HEK293 (cell line): Measurements from ENCODE around the gene HACD3.

Experiments
- KLF9 ChIP-seq: fragments of 450-650 bp; formaldehyde crosslinking; IDR thresholded peaks from 2 replicates; pipeline ENCODE4 v1.5.1; 2016; ENCODE audit warnings: missing biosample characterization, missing genetic modification characterization, low read depth
- MZF1 ChIP-seq: fragments of 450-650 bp; formaldehyde crosslinking; IDR thresholded peaks from 2 replicates; pipeline ENCODE4 v1.5.1; 2017; ENCODE audit warnings: missing biosample characterization, missing genetic modification characterization, borderline replicate concordance
- SCRT1 ChIP-seq: fragments of 450-650 bp; formaldehyde crosslinking; IDR thresholded peaks from 2 replicates; pipeline ENCODE4 v1.5.1; 2016; ENCODE audit warnings: missing biosample characterization, missing genetic modification characterization, borderline replicate concordance
- SCRT2 ChIP-seq: fragments of 450-650 bp; formaldehyde crosslinking; IDR thresholded peaks from 2 replicates; pipeline ENCODE4 v1.5.1; 2016; ENCODE audit warnings: missing biosample characterization, missing genetic modification characterization
- SP2 ChIP-seq: fragments of 450-650 bp; formaldehyde crosslinking; IDR thresholded peaks from 2 replicates; pipeline ENCODE4 v1.5.1; 2016; ENCODE audit warnings: missing biosample characterization, missing genetic modification characterization
- ZBTB20 ChIP-seq: fragments of 450-650 bp; formaldehyde crosslinking; IDR thresholded peaks from 2 replicates; pipeline ENCODE4 v1.5.1; 2016; ENCODE audit warnings: missing biosample characterization, missing genetic modification characterization
- ZNF121 ChIP-seq: fragments of 450-650 bp; formaldehyde crosslinking; IDR thresholded peaks from 2 replicates; pipeline ENCODE4 v1.5.1; 2016; ENCODE audit warnings: missing biosample characterization, missing genetic modification characterization
- ZNF221 ChIP-seq: fragments of 450-650 bp; formaldehyde crosslinking; IDR thresholded peaks from 2 replicates; pipeline ENCODE4 v1.5.1; 2017; ENCODE audit warnings: missing biosample characterization, missing genetic modification characterization, borderline replicate concordance
- ZNF335 ChIP-seq: fragments of 450-650 bp; formaldehyde crosslinking; conservative IDR thresholded peaks from 2 replicates; pipeline ENCODE4 v1.5.1; 2016; ENCODE audit warnings: missing biosample characterization, missing genetic modification characterization
- ZNF423 ChIP-seq: fragments of 450-650 bp; formaldehyde crosslinking; IDR thresholded peaks from 2 replicates; pipeline ENCODE4 v1.5.1; 2016; ENCODE audit warnings: missing biosample characterization, missing genetic modification characterization
- ZNF660 ChIP-seq: fragments of 450-650 bp; IDR thresholded peaks from 2 replicates; pipeline ENCODE4 v1.5.1; 2018; ENCODE audit warnings: missing biosample characterization, mild to moderate bottlenecking, missing genetic modification characterization
- ZNF777 ChIP-seq: fragments of 450-650 bp; formaldehyde crosslinking; IDR thresholded peaks from 2 replicates; pipeline ENCODE4 v1.5.1; 2017; ENCODE audit warnings: missing biosample characterization, missing genetic modification characterization, borderline replicate concordance
- ZNF830 ChIP-seq: fragments of 450-650 bp; IDR thresholded peaks from 2 replicates; pipeline ENCODE4 v1.5.0; 2018; ENCODE audit warnings: missing biosample characterization, missing genetic modification characterization, low read depth, mild to moderate bottlenecking, moderate library complexity
- ZSCAN23 ChIP-seq: fragments of 450-650 bp; formaldehyde crosslinking; IDR thresholded peaks from 2 replicates; pipeline ENCODE4 v1.5.1; 2016; ENCODE audit warnings: missing biosample characterization, missing genetic modification characterization
- ZXDB ChIP-seq: fragments of 450-650 bp; formaldehyde crosslinking; IDR thresholded peaks from 2 replicates; pipeline ENCODE4 v1.5.1; 2016; ENCODE audit warnings: missing biosample characterization, missing genetic modification characterization
- TF ChIP-seq, protein P1 (sequence below): fragments of 450-650 bp; formaldehyde crosslinking; IDR thresholded peaks from 2 replicates; pipeline ENCODE4 v1.5.1; 2016; ENCODE audit warnings: missing biosample characterization, missing genetic modification characterization
- TF ChIP-seq, protein P2 (sequence below): fragments of 450-650 bp; formaldehyde crosslinking; IDR thresholded peaks from 2 replicates; pipeline ENCODE4 v1.5.1; 2017; ENCODE audit warnings: missing biosample characterization, missing genetic modification characterization
- TF ChIP-seq, protein P3 (sequence below): fragments of 450-650 bp; formaldehyde crosslinking; optimal IDR thresholded peaks from 2 replicates; pipeline ENCODE3; 2016; ENCODE audit warnings: missing biosample characterization, mild to moderate bottlenecking, missing genetic modification characterization
- TF ChIP-seq, protein P4 (sequence below): fragments of 450-650 bp; formaldehyde crosslinking; IDR thresholded peaks from 2 replicates; pipeline ENCODE4 v1.5.1; 2016; ENCODE audit warnings: missing biosample characterization, missing genetic modification characterization
- TF ChIP-seq, protein P5 (sequence below): fragments of 450-650 bp; formaldehyde crosslinking; IDR thresholded peaks from 2 replicates; pipeline ENCODE4 v1.5.1; 2016; ENCODE audit warnings: missing biosample characterization, missing genetic modification characterization
- TF ChIP-seq, protein P6 (sequence below): fragments of 450-650 bp; formaldehyde crosslinking; IDR thresholded peaks from 2 replicates; pipeline ENCODE4 v1.5.1; 2017; ENCODE audit warnings: missing biosample characterization, missing genetic modification characterization
- TF ChIP-seq, protein P7 (sequence below): fragments of 450-650 bp; formaldehyde crosslinking; IDR thresholded peaks from 2 replicates; pipeline ENCODE4; 2016; ENCODE audit warnings: missing biosample characterization, missing genetic modification characterization
- TF ChIP-seq, protein P8 (sequence below): fragments of 450-650 bp; formaldehyde crosslinking; IDR thresholded peaks from 2 replicates; pipeline ENCODE4 v1.5.1; 2016; ENCODE audit warnings: missing biosample characterization, missing genetic modification characterization

HACD3 gene

DNA sequence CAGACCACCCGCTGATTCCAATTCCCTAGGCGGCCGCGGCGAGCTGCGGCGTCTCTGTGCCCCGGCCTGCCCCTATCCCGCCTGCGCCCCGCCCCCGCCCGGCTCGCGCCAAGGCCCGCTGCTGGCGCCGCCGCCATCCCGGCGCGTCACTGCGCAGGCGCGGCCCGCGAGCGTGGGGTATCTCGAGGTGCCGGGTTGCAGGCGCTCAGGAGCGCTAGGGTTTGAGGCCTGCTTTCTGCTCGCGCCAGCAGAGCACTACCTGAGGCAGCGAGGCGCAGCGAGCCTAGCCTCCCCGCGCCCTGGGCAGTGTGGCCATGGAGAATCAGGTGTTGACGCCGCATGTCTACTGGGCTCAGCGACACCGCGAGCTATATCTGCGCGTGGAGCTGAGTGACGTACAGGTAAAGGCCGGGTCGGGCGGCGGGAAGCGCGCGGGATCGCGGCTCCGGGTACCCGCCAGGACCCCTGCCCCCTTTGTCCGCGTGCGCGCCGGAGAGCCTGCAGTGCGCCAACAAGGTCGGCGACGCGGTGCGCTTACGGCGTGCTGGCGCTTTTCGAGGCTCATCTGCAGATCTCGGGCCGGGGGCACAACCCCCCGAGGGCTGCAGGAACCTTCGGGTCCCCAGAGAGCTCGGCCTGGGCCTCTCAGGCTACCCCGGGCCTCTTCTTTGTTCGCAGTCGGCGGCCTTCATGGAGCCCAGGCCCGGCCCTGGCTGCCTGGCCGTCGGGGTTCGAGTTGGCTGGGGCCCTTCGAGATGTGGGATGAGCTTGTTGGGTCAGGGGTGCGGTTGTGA, at the start of gene HACD3 (continued):
- TF ChIP-seq, protein P1, sequence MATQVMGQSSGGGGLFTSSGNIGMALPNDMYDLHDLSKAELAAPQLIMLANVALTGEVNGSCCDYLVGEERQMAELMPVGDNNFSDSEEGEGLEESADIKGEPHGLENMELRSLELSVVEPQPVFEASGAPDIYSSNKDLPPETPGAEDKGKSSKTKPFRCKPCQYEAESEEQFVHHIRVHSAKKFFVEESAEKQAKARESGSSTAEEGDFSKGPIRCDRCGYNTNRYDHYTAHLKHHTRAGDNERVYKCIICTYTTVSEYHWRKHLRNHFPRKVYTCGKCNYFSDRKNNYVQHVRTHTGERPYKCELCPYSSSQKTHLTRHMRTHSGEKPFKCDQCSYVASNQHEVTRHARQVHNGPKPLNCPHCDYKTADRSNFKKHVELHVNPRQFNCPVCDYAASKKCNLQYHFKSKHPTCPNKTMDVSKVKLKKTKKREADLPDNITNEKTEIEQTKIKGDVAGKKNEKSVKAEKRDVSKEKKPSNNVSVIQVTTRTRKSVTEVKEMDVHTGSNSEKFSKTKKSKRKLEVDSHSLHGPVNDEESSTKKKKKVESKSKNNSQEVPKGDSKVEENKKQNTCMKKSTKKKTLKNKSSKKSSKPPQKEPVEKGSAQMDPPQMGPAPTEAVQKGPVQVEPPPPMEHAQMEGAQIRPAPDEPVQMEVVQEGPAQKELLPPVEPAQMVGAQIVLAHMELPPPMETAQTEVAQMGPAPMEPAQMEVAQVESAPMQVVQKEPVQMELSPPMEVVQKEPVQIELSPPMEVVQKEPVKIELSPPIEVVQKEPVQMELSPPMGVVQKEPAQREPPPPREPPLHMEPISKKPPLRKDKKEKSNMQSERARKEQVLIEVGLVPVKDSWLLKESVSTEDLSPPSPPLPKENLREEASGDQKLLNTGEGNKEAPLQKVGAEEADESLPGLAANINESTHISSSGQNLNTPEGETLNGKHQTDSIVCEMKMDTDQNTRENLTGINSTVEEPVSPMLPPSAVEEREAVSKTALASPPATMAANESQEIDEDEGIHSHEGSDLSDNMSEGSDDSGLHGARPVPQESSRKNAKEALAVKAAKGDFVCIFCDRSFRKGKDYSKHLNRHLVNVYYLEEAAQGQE (tag by site-specific recombination) = no peak
- no peak for TF ChIP-seq ZNF777
- TF ChIP-seq, protein P2, sequence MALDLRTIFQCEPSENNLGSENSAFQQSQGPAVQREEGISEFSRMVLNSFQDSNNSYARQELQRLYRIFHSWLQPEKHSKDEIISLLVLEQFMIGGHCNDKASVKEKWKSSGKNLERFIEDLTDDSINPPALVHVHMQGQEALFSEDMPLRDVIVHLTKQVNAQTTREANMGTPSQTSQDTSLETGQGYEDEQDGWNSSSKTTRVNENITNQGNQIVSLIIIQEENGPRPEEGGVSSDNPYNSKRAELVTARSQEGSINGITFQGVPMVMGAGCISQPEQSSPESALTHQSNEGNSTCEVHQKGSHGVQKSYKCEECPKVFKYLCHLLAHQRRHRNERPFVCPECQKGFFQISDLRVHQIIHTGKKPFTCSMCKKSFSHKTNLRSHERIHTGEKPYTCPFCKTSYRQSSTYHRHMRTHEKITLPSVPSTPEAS (tag by site-specific recombination) = no peak; the same call in 1 of the 2 replicates
- no peak for TF ChIP-seq ZNF221 (tag by site-specific recombination)
- TF ChIP-seq ZNF121 = no peak
- TF ChIP-seq, protein P3, sequence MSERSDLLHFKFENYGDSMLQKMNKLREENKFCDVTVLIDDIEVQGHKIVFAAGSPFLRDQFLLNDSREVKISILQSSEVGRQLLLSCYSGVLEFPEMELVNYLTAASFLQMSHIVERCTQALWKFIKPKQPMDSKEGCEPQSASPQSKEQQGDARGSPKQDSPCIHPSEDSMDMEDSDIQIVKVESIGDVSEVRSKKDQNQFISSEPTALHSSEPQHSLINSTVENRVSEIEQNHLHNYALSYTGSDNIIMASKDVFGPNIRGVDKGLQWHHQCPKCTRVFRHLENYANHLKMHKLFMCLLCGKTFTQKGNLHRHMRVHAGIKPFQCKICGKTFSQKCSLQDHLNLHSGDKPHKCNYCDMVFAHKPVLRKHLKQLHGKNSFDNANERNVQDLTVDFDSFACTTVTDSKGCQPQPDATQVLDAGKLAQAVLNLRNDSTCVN = peak; percentile 100
- no peak for TF ChIP-seq ZNF830
- no peak for TF ChIP-seq SCRT1 (tag by site-specific recombination)
- TF ChIP-seq, protein P4, sequence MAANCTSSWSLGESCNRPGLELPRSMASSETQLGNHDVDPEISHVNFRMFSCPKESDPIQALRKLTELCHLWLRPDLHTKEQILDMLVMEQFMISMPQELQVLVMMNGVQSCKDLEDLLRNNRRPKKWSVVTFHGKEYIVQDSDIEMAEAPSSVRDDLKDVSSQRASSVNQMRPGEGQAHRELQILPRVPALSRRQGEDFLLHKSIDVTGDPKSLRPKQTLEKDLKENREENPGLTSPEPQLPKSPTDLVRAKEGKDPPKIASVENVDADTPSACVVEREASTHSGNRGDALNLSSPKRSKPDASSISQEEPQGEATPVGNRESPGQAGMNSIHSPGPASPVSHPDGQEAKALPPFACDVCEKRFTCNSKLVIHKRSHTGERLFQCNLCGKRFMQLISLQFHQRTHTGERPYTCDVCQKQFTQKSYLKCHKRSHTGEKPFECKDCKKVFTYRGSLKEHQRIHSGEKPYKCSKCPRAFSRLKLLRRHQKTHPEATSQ (tag by site-specific recombination) = no peak; the same call in none of the 2 replicates
- no peak for TF ChIP-seq SCRT2 (tag by site-specific recombination)
- TF ChIP-seq, protein P5, sequence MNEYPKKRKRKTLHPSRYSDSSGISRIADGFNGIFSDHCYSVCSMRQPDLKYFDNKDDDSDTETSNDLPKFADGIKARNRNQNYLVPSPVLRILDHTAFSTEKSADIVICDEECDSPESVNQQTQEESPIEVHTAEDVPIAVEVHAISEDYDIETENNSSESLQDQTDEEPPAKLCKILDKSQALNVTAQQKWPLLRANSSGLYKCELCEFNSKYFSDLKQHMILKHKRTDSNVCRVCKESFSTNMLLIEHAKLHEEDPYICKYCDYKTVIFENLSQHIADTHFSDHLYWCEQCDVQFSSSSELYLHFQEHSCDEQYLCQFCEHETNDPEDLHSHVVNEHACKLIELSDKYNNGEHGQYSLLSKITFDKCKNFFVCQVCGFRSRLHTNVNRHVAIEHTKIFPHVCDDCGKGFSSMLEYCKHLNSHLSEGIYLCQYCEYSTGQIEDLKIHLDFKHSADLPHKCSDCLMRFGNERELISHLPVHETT (tag by site-specific recombination) = no peak
- no peak for TF ChIP-seq SP2 (tag by site-specific recombination)
- TF ChIP-seq, protein P6, sequence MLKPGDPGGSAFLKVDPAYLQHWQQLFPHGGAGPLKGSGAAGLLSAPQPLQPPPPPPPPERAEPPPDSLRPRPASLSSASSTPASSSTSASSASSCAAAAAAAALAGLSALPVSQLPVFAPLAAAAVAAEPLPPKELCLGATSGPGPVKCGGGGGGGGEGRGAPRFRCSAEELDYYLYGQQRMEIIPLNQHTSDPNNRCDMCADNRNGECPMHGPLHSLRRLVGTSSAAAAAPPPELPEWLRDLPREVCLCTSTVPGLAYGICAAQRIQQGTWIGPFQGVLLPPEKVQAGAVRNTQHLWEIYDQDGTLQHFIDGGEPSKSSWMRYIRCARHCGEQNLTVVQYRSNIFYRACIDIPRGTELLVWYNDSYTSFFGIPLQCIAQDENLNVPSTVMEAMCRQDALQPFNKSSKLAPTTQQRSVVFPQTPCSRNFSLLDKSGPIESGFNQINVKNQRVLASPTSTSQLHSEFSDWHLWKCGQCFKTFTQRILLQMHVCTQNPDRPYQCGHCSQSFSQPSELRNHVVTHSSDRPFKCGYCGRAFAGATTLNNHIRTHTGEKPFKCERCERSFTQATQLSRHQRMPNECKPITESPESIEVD (tag by site-specific recombination) = no peak
- 0 out of 2 replicates have a peak, but pooled peaks have one; percentile 10 for TF ChIP-seq ZNF423
- no peak for TF ChIP-seq ZSCAN23
- TF ChIP-seq ZBTB20 (tag by site-specific recombination) = peak; percentile 86
- peak; percentile 54; the same call in 1 of the 2 replicates for TF ChIP-seq ZNF660 (tag by site-specific recombination)
- TF ChIP-seq MZF1 (tag by site-specific recombination) = no peak
- peak; percentile 85 for TF ChIP-seq ZXDB (tag by site-specific recombination)
- TF ChIP-seq, protein P7, sequence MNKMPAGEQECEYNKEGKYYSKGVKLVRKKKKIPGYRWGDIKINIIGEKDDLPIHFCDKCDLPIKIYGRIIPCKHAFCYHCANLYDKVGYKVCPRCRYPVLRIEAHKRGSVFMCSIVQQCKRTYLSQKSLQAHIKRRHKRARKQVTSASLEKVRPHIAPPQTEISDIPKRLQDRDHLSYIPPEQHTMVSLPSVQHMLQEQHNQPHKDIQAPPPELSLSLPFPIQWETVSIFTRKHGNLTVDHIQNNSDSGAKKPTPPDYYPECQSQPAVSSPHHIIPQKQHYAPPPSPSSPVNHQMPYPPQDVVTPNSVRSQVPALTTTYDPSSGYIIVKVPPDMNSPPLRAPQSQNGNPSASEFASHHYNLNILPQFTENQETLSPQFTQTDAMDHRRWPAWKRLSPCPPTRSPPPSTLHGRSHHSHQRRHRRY (tag by site-specific recombination) = peak; percentile 88; the same call in 1 of the 2 replicates
- peak; percentile 12; the same call in 1 of the 2 replicates for TF ChIP-seq KLF9 (tag by site-specific recombination)
- TF ChIP-seq ZNF335 (tag by site-specific recombination) = peak; percentile 99
- TF ChIP-seq, protein P8, sequence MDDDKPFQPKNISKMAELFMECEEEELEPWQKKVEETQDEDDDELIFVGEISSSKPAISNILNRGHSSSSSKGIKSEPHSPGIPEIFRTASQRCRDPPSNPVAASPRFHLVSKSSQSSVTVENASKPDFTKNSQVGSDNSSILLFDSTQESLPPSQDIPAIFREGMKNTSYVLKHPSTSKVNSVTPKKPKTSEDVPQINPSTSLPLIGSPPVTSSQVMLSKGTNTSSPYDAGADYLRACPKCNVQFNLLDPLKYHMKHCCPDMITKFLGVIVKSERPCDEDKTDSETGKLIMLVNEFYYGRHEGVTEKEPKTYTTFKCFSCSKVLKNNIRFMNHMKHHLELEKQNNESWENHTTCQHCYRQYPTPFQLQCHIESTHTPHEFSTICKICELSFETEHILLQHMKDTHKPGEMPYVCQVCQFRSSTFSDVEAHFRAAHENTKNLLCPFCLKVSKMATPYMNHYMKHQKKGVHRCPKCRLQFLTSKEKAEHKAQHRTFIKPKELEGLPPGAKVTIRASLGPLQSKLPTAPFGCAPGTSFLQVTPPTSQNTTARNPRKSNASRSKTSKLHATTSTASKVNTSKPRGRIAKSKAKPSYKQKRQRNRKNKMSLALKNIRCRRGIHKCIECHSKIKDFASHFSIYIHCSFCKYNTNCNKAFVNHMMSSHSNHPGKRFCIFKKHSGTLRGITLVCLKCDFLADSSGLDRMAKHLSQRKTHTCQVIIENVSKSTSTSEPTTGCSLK (tag by site-specific recombination) = no peak
